Panc1 (cell line): ENCODE results near the gene CHRND. TPM values are rescaled to one million over a fixed set of nuclear protein-coding genes. Genes with fewer than 3 reads are reported as not detected.

ENCODE experiments used
- ATAC-seq: fragments of 200-7000 bp; cut with Tn5 transposase; 2 replicates; pipeline ENCODE4 v1.9.1; 2020; ENCODE audit warnings: mild to moderate bottlenecking, moderate library complexity
- BruUV-seq: library from RNA; stranded (reverse); fragments of 400-500 nt; replicated peaks from 2 replicates; lab custom pipeline; 2021; lab: Mats Ljungman, UMichigan
- CTCF ChIA-PET: fragments of 300-600 bp; sonication (Branson Sonifier 250); formaldehyde crosslinking; loops from one replicate; lab custom pipeline; 2022; ENCODE audit warnings: antibody characterized with exemption; lab: Charles Lee
- POLR2A ChIA-PET: fragments of 300-600 bp; sonication (Branson Sonifier 250); formaldehyde crosslinking; loops from one replicate; lab custom pipeline; 2022; ENCODE audit warnings: antibody characterized with exemption; lab: Charles Lee
- DNase-seq: peaks from one replicate; pipeline ENCODE4 v3.0.0-alpha.2; 2010; ENCODE audit warnings: low read depth, low spot score
- H3K27ac ChIP-seq: 2 replicates; pipeline ENCODE4 v1.5.1; 2011; ENCODE audit warnings: mild to moderate bottlenecking, low read length, inconsistent platforms
- H3K27me3 ChIP-seq: fragments of 200-500 bp; sonication (Bioruptor generic); 2 replicates; pipeline ENCODE4 v1.6.0; 2014; ENCODE audit warnings: low read length, inconsistent platforms; ENCODE audit not compliant: control insufficient read depth, insufficient read depth
- H3K36me3 ChIP-seq: fragments of 200-500 bp; sonication (Bioruptor generic); 2 replicates; pipeline ENCODE4 v1.5.1; 2014; ENCODE audit warnings: inconsistent platforms, mild to moderate bottlenecking, low read length, moderate library complexity; ENCODE audit not compliant: control insufficient read depth, insufficient read depth
- H3K4me1 ChIP-seq: 2 replicates; pipeline ENCODE4 v1.5.1; 2011; ENCODE audit warnings: inconsistent platforms, mild to moderate bottlenecking, low read length, moderate library complexity; ENCODE audit not compliant: control insufficient read depth, insufficient read depth
- H3K4me3 ChIP-seq, 2 experiments: 2 replicates each; pipeline ENCODE4 v1.5.1; 2011 to 2012; ENCODE audit warnings: low read depth in 2 of 2, low read length in 2 of 2, mild to moderate bottlenecking in 2 of 2, inconsistent platforms in 1 of 2, moderate library complexity in 1 of 2
- H3K9me3 ChIP-seq: fragments of 200-500 bp; sonication (Bioruptor generic); 2 replicates; pipeline ENCODE4 v1.5.1; 2014; ENCODE audit warnings: low read depth, mild to moderate bottlenecking, inconsistent platforms, low read length, moderate library complexity; ENCODE audit not compliant: control insufficient read depth, insufficient read depth
- CTCF ChIP-seq: fragments of 450-650 bp; IDR thresholded peaks from 2 replicates; pipeline ENCODE4 v1.5.1; 2017; ENCODE audit warnings: mild to moderate bottlenecking
- POLR2AphosphoS5 ChIP-seq: IDR thresholded peaks from 2 replicates; pipeline ENCODE4 v1.6.1; 2012; ENCODE audit warnings: mild to moderate bottlenecking, low read depth, low read length, moderate library complexity
- REST ChIP-seq, 2 experiments: IDR thresholded peaks; 2 replicates each; pipeline ENCODE4 v1.6.1; 2011 to 2012; ENCODE audit warnings: low read depth in 2 of 2, control low read depth in 1 of 2, low read length in 1 of 2, mild to moderate bottlenecking in 1 of 2, moderate library complexity in 1 of 2; ENCODE audit not compliant: insufficient read depth in 1 of 2
- SIN3A ChIP-seq: IDR thresholded peaks from 2 replicates; pipeline ENCODE4 v1.6.1; 2012; ENCODE audit warnings: low read depth, mild to moderate bottlenecking, low read length, moderate library complexity, borderline replicate concordance; ENCODE audit not compliant: insufficient read depth
- TCF7L2 ChIP-seq: IDR thresholded peaks from 2 replicates; pipeline ENCODE4 v1.6.1; 2011; ENCODE audit warnings: mild to moderate bottlenecking, low read depth, low read length, inconsistent platforms
- in situ Hi-C: cut with HindIII; loops from 2 replicates; pipeline ENCODE4 v1.10.0; 2016; ENCODE audit warnings: low sequenced_read_pairs, low pct_unique_long_range_greater_than_20kb
- intact Hi-C: fragments of 100-400 bp; cut with micrococcal nuclease; formaldehyde crosslinking; loops from one replicate; pipeline ENCODE4 v1.10.0; 2022; ENCODE audit not compliant: unreplicated experiment
- total RNA-seq: library from RNA; stranded (reverse); gene quantifications from one replicate; pipeline ENCODE4 v1.2.1, GENCODE V29; 2021; ENCODE audit not compliant: unreplicated experiment

Gene CHRND
- total RNA-seq, 1 experiment from 2014 or later, result not detected

- ChIA-PET CTCF (no interaction called here), POLR2A (no interaction called here)
- H3K27ac ChIP-seq, result no peak within 1 kb of the TSS
- intact Hi-C loops (no loop called here), in situ Hi-C loops (no loop called here)
- no peaks in the 10 kb centered on the region for H3K4me1 ChIP-seq
- DNase-seq, result no peak
- H3K9me3 ChIP-seq, result no peaks in the 10 kb centered on the region
- no peak for TF ChIP-seq CTCF
- no peak for TF ChIP-seq REST (IDR thresholded peaks at IDR 0.05; ENCODE audit: insufficient read depth in 1 of 2, low read depth in 2 of 2, low read length in 1 of 2)
- no peaks in the 10 kb centered on the region; the same call in 1 of the 2 replicates for H3K27me3 ChIP-seq
- peak within 1 kb of the TSS in 1 of 2 experiments; percentile 31; a peak in 2 of 4 replicates for H3K4me3 ChIP-seq
- H3K36me3 ChIP-seq, result no peaks in the 10 kb centered on the region
- BruUV-seq, result no TSS peak
- peak; percentile 19 for ATAC-seq
These were observed 38.4 kb upstream of the CHRND start, which contains the start of gene ECEL1 for GRCh38 chr2:232487385-232488096. Gene ECEL1, minus strand, starts transcription at chr2:232487834. Its CDS starts 1,181 bp downstream, at chr2:232486653.

- Histone ChIP-seq H3K9me3 (no peaks in the 10 kb centered on the region), H3K27ac (no peak overlapping the region), H3K36me3 (no peaks in the 10 kb centered on the region), H3K4me3 (no peak overlapping the region), H3K27me3 (no peaks in the 10 kb centered on the region; the same call in 1 of the 2 replicates), H3K4me1 (no peaks in the 10 kb centered on the region)
- ChIA-PET CTCF (interaction anchor here (0.5 kb wide), 1 partner anchor 44 kb away, joined by 8 read pairs; no protein-coding TSS in a partner anchor), POLR2A (no interaction called here)
- no peak for TF ChIP-seq POLR2AphosphoS5
- TF ChIP-seq SIN3A, result no peak
- no peak for TF ChIP-seq TCF7L2
- TF ChIP-seq CTCF, result no peak
- no peak for TF ChIP-seq REST (IDR thresholded peaks at IDR 0.05; ENCODE audit: insufficient read depth in 1 of 2, low read depth in 2 of 2, low read length in 1 of 2)
- BruUV-seq, result no TSS peak
- peak; percentile 64 for ATAC-seq
- DNase-seq, result no peak
- in situ Hi-C loops, result no loop called here
- intact Hi-C loops, result no loop called here
These were observed 37.8 kb upstream of the CHRND start for GRCh38 chr2:232488097-232488711.
